Measurements from ENCODE around the gene BEST1.

Gene BEST1

GRCh38 chr11:61916737-61917333, 33.3 kb upstream of the BEST1 start:
- Histone ChIP-seq H3K79me2 (ENCODE audit: control insufficient read depth, low read length) (no peaks in the 10 kb centered on the region), H3K4me3 (ENCODE audit: low read length) (no peak overlapping the region), H3K4me2 (ENCODE audit: low read length) (no peak overlapping the region), H3K4me1 (ENCODE audit: control insufficient read depth, low read length) (no peaks in the 10 kb centered on the region), H3K27ac (ENCODE audit: low read depth, low read length) (no peak overlapping the region), H3K9me2 (replicated peaks; ENCODE audit: control insufficient read depth, low read length) (no peaks in the 10 kb centered on the region), H3K36me3 (ENCODE audit: control insufficient read depth, low read length) (no peaks in the 10 kb centered on the region), H3K9me3 (ENCODE audit: control insufficient read depth, insufficient read depth, low read length) (no peaks in the 10 kb centered on the region), H4K20me1 (ENCODE audit: control insufficient read depth, insufficient read depth, low read depth, low read length) (no peaks in the 10 kb centered on the region), H3F3A (ENCODE audit: control insufficient read depth, insufficient read depth) (no peaks in the 10 kb centered on the region), H3K27me3 (ENCODE audit: control insufficient read depth, low read length) (peaks cover 12% of the 10 kb centered on the region; the same call in 1 of the 2 replicates)
- TF ChIP-seq, protein P1, sequence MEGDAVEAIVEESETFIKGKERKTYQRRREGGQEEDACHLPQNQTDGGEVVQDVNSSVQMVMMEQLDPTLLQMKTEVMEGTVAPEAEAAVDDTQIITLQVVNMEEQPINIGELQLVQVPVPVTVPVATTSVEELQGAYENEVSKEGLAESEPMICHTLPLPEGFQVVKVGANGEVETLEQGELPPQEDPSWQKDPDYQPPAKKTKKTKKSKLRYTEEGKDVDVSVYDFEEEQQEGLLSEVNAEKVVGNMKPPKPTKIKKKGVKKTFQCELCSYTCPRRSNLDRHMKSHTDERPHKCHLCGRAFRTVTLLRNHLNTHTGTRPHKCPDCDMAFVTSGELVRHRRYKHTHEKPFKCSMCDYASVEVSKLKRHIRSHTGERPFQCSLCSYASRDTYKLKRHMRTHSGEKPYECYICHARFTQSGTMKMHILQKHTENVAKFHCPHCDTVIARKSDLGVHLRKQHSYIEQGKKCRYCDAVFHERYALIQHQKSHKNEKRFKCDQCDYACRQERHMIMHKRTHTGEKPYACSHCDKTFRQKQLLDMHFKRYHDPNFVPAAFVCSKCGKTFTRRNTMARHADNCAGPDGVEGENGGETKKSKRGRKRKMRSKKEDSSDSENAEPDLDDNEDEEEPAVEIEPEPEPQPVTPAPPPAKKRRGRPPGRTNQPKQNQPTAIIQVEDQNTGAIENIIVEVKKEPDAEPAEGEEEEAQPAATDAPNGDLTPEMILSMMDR (IDR thresholded peaks at IDR 0.05; ENCODE audit: low read depth, low read length, poor library complexity, severe bottlenecking) = no peak
- TF ChIP-seq EZH2phosphoT487 (IDR thresholded peaks at IDR 0.05; ENCODE audit: borderline replicate concordance, low read length) = no peak

- H3F3A ChIP-seq (ENCODE audit: control insufficient read depth, insufficient read depth) = no peaks in the 10 kb centered on the region
- no peak within 1 kb of the TSS for H3K4me2 ChIP-seq (ENCODE audit: low read length)
- H3K9me2 ChIP-seq (replicated peaks; ENCODE audit: control insufficient read depth, low read length) = no peaks in the 10 kb centered on the region
- H3K4me1 ChIP-seq (ENCODE audit: control insufficient read depth, low read length) = no peaks in the 10 kb centered on the region
- no peak within 1 kb of the TSS for H3K4me3 ChIP-seq (ENCODE audit: low read length)
- H3K36me3 ChIP-seq (ENCODE audit: control insufficient read depth, low read length) = no peaks in the 10 kb centered on the region
- no peak within 1 kb of the TSS for H3K27ac ChIP-seq (ENCODE audit: low read depth, low read length)
- H3K27me3 ChIP-seq (ENCODE audit: control insufficient read depth, low read length) = peaks cover 12% of the 10 kb centered on the region; the same call in 1 of the 2 replicates
- TF ChIP-seq EZH2phosphoT487 (IDR thresholded peaks at IDR 0.05; ENCODE audit: borderline replicate concordance, low read length) = no peak
- TF ChIP-seq, protein P1 (IDR thresholded peaks at IDR 0.05; ENCODE audit: low read depth, low read length, poor library complexity, severe bottlenecking) = no peak
- H4K20me1 ChIP-seq (ENCODE audit: control insufficient read depth, insufficient read depth, low read depth, low read length) = no peaks in the 10 kb centered on the region
- H3K9me3 ChIP-seq (ENCODE audit: control insufficient read depth, insufficient read depth, low read length) = no peaks in the 10 kb centered on the region
- no peaks in the 10 kb centered on the region for H3K79me2 ChIP-seq (ENCODE audit: control insufficient read depth, low read length)
Measured at GRCh38 chr11:61917334-61918109, 32.6 kb upstream of the BEST1 start, which contains the start of gene RAB3IL1. RAB3IL1 (minus strand) TSS chr11:61917566; CDS start chr11:61917367, 199 bp downstream.

DNA sequence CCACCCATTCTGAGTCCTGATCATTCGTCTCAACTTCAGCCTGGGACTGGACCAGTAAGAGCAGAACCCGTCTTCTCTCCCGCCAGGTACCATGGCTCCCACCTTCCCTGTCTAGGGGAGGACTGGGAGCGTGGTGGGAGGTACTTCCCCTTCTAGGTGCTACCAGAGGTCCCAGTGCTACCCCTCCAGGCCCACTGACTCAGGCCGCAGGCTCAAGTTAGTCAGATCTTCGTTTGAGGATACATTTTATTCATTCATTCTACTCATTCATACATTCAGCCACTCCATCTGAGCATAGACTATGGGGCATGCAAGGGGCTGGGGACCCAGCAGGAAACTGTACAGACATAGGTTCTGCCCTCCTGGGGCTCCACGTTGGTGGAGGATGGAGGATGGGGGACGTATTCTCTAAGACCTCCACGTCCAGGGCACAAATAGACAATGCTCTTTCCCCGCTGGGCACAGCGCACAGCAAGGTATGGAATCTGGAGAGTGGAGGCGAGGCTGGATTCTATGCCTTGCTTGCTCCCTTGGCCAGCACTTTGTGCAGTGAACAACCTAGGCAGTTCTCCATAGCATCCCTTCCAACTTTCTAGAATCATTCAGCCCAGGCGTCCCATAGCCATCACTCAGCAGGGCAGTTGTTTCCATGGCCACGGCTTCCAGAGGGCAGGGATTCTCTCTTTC, 31.8 kb upstream of the BEST1 start:
- Histone ChIP-seq H3K79me2 (ENCODE audit: control insufficient read depth, low read length) (no peaks in the 10 kb centered on the region), H4K20me1 (ENCODE audit: control insufficient read depth, insufficient read depth, low read depth, low read length) (no peaks in the 10 kb centered on the region), H3K36me3 (ENCODE audit: control insufficient read depth, low read length) (no peaks in the 10 kb centered on the region), H3K4me2 (ENCODE audit: low read length) (no peak overlapping the region), H3K4me3 (ENCODE audit: low read length) (no peak overlapping the region), H3K9me2 (replicated peaks; ENCODE audit: control insufficient read depth, low read length) (no peaks in the 10 kb centered on the region), H3K9me3 (ENCODE audit: control insufficient read depth, insufficient read depth, low read length) (no peaks in the 10 kb centered on the region), H3F3A (ENCODE audit: control insufficient read depth, insufficient read depth) (no peaks in the 10 kb centered on the region), H3K27ac (ENCODE audit: low read depth, low read length) (no peak overlapping the region), H3K4me1 (ENCODE audit: control insufficient read depth, low read length) (no peaks in the 10 kb centered on the region), H3K27me3 (ENCODE audit: control insufficient read depth, low read length) (peaks cover 17% of the 10 kb centered on the region)
- no peak for TF ChIP-seq EZH2phosphoT487 (IDR thresholded peaks at IDR 0.05; ENCODE audit: borderline replicate concordance, low read length)
- TF ChIP-seq, protein P1 (IDR thresholded peaks at IDR 0.05; ENCODE audit: low read depth, low read length, poor library complexity, severe bottlenecking) = no peak

Measured in DOHH2 (cell line).